Esophagus muscularis mucosa (tissue), 4 donors: ENCODE results near the gene TMEM9. TPM values are rescaled to one million over a fixed set of nuclear protein-coding genes. Genes with fewer than 3 reads are reported as not detected.

Experiments used
- DNase-seq: peaks from one replicate; pipeline ENCODE4 v3.0.0-alpha.2; 2017; ENCODE audit errors: extremely low spot score
- H3K27ac ChIP-seq, 4 donors: fragments of 200-600 bp; sonication (generic); replicated peaks in 1 of 4; 1 replicate in 3 of 4; 2 replicates in 1 of 4; pipeline ENCODE4 v1.5.1; 2016 to 2019; ENCODE audit warnings: mild to moderate bottlenecking in 1 of 4
- H3K27me3 ChIP-seq, 4 donors: fragments of 200-600 bp; sonication (generic); one replicate each; pipeline versions ENCODE4 v1.5.1 to v1.6.0; 2016 to 2019
- H3K36me3 ChIP-seq, 4 donors: fragments of 200-600 bp; sonication (generic); one replicate each; pipeline ENCODE4 v1.5.1; 2016 to 2019
- H3K4me1 ChIP-seq, 4 donors: fragments of 200-600 bp; sonication (generic); one replicate each; pipeline ENCODE4 v1.5.1; 2016 to 2019
- H3K4me3 ChIP-seq, 4 donors: fragments of 200-600 bp; sonication (generic); 1 replicate in 2 of 4; 2 replicates in 2 of 4; pipeline ENCODE4 v1.5.1; 2016 to 2019; ENCODE audit warnings: mild to moderate bottlenecking in 4 of 4, moderate library complexity in 1 of 4
- H3K9me3 ChIP-seq, 4 donors: fragments of 200-600 bp; sonication (generic); 1 replicate in 3 of 4; 2 replicates in 1 of 4; pipeline ENCODE4 v1.5.1; 2016 to 2019
- EP300 ChIP-seq: sonication (generic); formaldehyde crosslinking; IDR thresholded peaks from one replicate; pipeline ENCODE4 v1.6.1; 2017; ENCODE audit warnings: antibody characterized with exemption
- POLR2A ChIP-seq: fragments of 450-650 bp; IDR thresholded peaks from one replicate; pipeline ENCODE4 v1.6.1; 2017; ENCODE audit warnings: antibody characterized with exemption, moderate library complexity, mild to moderate bottlenecking, low read depth
- POLR2AphosphoS5 ChIP-seq, 2 donors: sonication (generic); formaldehyde crosslinking; IDR thresholded peaks; one replicate each; pipeline ENCODE4 v1.6.1; 2017; ENCODE audit warnings: antibody characterized with exemption in 2 of 2
- whole genome bisulfite sequencing: methylation state at CpG from one replicate; pipeline ENCODE4 v1.1.5; 2018; 5-methylcytosine and 5-hydroxymethylcytosine counted together
- intact Hi-C: fragments of 100-400 bp; cut with DNase I; formaldehyde crosslinking; loops from one replicate; pipeline ENCODE4 v1.15.1; 2023
- total RNA-seq, 4 donors: library from RNA; depleted of rRNA; stranded (reverse); fragments of >200 nt; gene quantifications; one replicate each; pipeline versions ENCODE4 v1.1.0 to v1.2.1, GENCODE V29; 2016
- TF ChIP-seq, protein P1 (sequence below), 3 experiments: fragments of 200-600 bp in 2 of 3; fragments of 450-650 bp in 1 of 3; sonication (generic) in 2 of 3; IDR thresholded peaks; one replicate each; pipeline ENCODE4 v1.5.1; 2017 to 2019; ENCODE audit warnings: antibody characterized with exemption in 3 of 3, mild to moderate bottlenecking in 2 of 3, moderate library complexity in 1 of 3

The TMEM9 gene
- total RNA-seq, 4 donors from 2014 or later: 40.1 to 56.1 (median 49.5) TPM

DNA sequence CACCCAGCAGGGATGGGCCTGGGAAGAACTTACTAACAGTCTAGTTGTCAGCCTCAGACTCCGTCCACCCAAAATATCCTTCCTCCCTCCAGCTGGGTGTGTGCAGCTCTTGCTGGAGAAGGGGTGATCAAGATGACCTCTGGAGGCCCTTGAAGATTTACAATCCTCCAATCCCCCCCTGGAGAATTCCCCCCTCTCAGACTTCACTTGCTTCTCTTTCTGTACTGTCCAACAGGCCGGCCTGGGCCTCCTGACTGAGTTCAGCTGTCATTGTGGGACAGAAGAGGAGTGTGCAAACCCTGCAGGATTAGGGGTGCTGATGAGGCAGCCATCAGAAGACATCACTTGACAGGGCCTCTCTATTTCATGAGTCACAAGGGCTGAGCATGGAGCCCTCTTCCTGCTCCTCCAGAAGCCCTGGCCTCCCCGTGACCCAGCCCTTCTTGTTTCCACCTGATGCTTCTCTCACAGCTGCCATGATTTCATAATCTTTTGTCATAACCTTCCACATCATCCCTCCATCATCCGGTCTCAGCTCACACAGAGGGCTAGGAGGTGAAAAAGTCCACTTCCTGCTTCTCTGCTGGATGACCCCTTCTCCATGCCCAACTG is 18.8 kb upstream of the TMEM9 start:
- Histone ChIP-seq H3K4me1 (peaks cover 12 to 14% (median 13%) of the 10 kb centered on the region in 4 donors), H3K36me3 (no peaks in the 10 kb centered on the region), H3K27me3 (no peaks in the 10 kb centered on the region), H3K9me3 (no peaks in the 10 kb centered on the region), H3K27ac (no peak overlapping the region), H3K4me3 (no peak overlapping the region)
- no peak for DNase-seq
- TF ChIP-seq POLR2A (no peak), EP300 (no peak), POLR2AphosphoS5 (IDR thresholded peaks at IDR 0.05) (no peak)
- TF ChIP-seq, protein P1, sequence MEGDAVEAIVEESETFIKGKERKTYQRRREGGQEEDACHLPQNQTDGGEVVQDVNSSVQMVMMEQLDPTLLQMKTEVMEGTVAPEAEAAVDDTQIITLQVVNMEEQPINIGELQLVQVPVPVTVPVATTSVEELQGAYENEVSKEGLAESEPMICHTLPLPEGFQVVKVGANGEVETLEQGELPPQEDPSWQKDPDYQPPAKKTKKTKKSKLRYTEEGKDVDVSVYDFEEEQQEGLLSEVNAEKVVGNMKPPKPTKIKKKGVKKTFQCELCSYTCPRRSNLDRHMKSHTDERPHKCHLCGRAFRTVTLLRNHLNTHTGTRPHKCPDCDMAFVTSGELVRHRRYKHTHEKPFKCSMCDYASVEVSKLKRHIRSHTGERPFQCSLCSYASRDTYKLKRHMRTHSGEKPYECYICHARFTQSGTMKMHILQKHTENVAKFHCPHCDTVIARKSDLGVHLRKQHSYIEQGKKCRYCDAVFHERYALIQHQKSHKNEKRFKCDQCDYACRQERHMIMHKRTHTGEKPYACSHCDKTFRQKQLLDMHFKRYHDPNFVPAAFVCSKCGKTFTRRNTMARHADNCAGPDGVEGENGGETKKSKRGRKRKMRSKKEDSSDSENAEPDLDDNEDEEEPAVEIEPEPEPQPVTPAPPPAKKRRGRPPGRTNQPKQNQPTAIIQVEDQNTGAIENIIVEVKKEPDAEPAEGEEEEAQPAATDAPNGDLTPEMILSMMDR (IDR thresholded peaks at IDR 0.05): no peak
- intact Hi-C loops: no loop called here
- WGBS: 68% methylated on average over 4 of the region's 4 CpGs

DNA sequence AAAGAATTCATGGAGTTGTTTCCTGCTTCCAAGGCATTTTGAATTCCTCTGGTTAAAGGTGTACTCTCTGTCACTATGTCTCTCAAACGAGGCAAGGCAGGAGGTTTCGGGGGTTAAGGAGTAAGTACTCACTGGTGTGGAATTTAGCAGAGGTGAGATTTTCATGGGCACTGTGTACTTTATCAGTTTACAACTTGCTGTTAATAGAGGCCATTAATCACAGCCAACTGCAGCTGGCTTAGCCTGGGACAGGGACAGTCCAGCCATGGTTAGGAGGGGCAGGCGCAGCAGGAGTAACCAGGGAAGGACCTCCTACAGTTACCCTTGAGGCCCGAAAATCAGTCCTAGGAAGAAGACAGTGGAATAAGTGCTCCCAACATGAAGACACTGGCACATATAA is 18.1 kb upstream of the TMEM9 start:
- no peaks in the 10 kb centered on the region for H3K27me3 ChIP-seq
- no peaks in the 10 kb centered on the region for H3K9me3 ChIP-seq
- H3K4me1 ChIP-seq: peaks cover 12 to 14% (median 13%) of the 10 kb centered on the region in 4 donors
- intact Hi-C loops: no loop called here
- DNase-seq: no peak
- H3K4me3 ChIP-seq: no peak overlapping the region
- WGBS: 100% methylated on average over 2 of the region's 4 CpGs
- H3K36me3 ChIP-seq: no peaks in the 10 kb centered on the region
- no peak overlapping the region for H3K27ac ChIP-seq
- no peak for TF ChIP-seq EP300

DNA sequence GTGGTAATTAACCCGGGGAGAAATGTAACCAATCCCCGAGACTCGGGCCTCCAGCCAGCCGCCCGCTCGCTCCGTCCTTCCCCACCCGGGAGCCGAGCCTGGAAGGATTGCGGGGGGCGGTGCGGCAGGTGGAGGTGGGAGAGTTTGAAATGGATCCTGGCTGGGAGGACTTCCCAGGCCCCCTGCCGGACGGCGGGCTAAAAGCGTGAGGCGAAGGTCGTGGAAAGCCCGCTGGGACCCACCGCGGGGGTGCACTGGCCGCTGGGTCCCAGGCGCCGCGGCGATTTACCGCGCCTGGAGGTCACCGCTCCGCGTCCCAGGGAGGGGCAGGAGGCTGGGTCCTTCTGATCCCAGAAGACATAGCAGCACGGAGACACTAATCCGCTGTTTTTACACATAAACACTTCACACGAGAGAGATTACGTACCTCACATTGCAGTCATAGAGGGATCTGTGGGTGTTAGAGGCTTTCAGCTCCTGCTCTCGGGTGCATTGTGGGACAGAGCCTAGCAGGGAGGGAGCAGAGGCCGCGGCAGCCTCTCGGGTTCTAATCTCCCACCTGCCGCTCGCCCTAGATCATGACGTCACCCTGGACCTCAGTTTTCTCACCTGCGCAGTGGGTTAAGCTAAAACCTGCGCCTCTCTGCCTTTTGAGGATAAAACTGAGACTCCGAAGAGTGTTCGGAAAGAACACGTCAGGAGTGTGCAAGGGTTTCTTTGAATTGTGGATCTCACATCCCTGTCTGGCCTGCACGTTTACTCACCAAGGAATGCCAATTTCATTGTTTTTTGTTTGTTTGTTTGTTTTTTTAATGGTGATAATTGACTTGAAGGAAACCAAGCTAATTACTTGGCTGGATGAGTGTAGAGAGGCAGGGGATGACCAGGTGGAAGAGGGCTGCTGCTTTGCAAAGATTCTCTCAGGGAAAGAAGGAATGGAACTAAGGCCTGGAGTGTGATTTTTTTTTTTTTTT is 17.1 kb upstream of the TMEM9 start:
- Histone ChIP-seq H3K4me1 (peaks cover 12 to 14% (median 13%) of the 10 kb centered on the region in 4 donors), H3K9me3 (no peaks in the 10 kb centered on the region), H3K27ac (peak overlapping the region; percentile 82 to 93 (median 90)), H3K36me3 (no peaks in the 10 kb centered on the region), H3K27me3 (no peaks in the 10 kb centered on the region), H3K4me3 (peak overlapping the region; percentile 62 to 74 (median 64))
- DNase-seq: no peak
- 37% methylated on average over 13 of the region's 48 CpGs for WGBS
- intact Hi-C loops: no loop called here
- no peak for TF ChIP-seq POLR2A
- TF ChIP-seq, protein P1 (IDR thresholded peaks at IDR 0.05): peak in 2 of 3 experiments; percentile 17 to 32

DNA sequence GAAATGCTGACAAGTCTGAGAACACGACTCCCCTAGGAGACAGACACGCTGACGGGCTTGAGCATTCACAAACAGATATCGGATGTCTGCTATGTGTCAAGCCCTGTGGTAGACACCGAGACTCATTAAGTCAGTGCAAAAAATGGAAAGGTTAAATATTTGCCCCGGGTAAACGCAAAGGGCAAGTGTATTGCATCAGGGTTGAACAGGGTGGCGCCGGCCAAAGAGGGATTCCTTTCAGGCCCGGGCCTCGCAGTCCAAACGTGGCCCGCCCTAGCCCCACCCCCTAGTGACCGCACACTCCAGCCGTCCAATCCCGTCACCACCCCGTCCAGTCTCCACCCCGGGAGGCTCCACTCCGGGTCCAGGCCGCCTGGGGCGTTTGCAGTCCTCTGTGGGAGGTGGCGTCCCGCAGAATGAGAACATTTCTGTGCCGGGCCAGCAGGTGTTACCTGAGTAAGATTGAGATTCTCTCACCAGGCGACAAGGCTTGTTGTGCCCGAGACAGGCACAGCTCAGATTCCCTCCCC is 16.3 kb upstream of the TMEM9 start:
- WGBS: 11% methylated on average over 21 of the region's 26 CpGs
- peaks cover 12 to 14% (median 13%) of the 10 kb centered on the region in 4 donors for H3K4me1 ChIP-seq
- intact Hi-C loops: no loop called here
- H3K27me3 ChIP-seq: no peaks in the 10 kb centered on the region
- DNase-seq: peak; percentile 97
- TF ChIP-seq, protein P1 (IDR thresholded peaks at IDR 0.05): no peak
- TF ChIP-seq EP300 (no peak), POLR2AphosphoS5 (IDR thresholded peaks at IDR 0.05) (peak; percentile 92 to 98), POLR2A (peak; percentile 78)
- peak overlapping the region; percentile 82 to 93 (median 90) for H3K27ac ChIP-seq
- H3K9me3 ChIP-seq: no peaks in the 10 kb centered on the region
- peak overlapping the region; percentile 62 to 74 (median 64) for H3K4me3 ChIP-seq
- no peaks in the 10 kb centered on the region for H3K36me3 ChIP-seq

DNA sequence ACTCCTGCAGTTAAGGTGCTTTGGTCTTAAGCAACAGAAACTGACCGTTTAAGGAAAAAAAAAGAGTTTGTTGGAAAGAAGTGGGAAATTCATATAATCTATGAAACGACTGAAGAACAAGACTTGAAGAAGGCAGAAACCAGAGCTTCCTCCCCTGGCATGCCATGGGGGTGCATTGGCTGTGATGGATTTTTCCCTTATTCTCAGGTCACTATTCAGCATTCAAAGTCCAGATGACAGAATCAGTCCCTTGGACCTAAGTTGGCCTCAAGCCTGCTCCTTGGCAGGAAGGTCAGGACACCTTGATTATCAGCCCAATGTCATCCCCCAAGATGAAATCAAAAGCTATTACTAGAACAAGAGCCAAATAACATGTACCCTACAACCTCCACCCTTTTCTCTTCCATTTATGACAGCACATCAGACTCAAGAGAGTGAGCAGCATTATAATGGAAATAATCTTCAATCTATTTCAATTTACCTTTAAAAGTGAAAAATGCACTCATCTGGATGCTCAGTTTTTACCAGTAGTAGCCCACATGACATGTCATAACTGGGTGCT is 15.8 kb upstream of the TMEM9 start:
- Histone ChIP-seq H3K36me3 (no peaks in the 10 kb centered on the region), H3K9me3 (no peaks in the 10 kb centered on the region), H3K4me1 (peaks cover 12 to 14% (median 13%) of the 10 kb centered on the region in 4 donors), H3K4me3 (peak overlapping the region; percentile 62 to 74 (median 64)), H3K27me3 (no peaks in the 10 kb centered on the region), H3K27ac (peak overlapping the region; percentile 82 to 93 (median 90))
- intact Hi-C loops: no loop called here
- no peak for DNase-seq
- WGBS: 88% methylated on average over 2 of the region's 2 CpGs
- TF ChIP-seq POLR2A: no peak
- TF ChIP-seq, protein P1 (IDR thresholded peaks at IDR 0.05): no peak
- TF ChIP-seq POLR2AphosphoS5 (IDR thresholded peaks at IDR 0.05): no peak
- TF ChIP-seq EP300: no peak
